ENCODE data around the gene DET1.

Gene DET1

DNA sequence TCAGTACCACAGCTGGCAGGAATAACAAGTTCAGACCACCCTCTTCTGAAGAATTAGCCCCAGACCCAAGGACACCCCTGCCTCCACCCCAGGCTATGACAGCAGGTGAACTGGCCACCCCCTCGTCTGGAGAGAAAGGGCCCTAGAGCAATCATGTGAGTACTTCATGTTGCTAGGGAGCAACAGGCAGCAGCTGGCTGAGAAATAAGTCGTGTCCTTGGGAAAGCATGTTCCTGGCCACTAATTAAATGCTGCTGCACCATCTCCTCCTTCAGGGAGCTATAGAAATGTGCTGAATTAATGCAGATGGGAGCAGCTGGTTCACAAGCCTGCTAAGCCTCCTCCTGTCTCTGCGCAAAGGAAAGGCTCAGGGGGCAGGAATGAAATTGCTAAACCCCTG, 47.5 kb downstream of the DET1 start:
- H3K27ac ChIP-seq: peak overlapping the region; percentile 89
- peak overlapping the region; percentile 18 for H3K4me3 ChIP-seq (ENCODE audit: low read depth, low read length)
- peak; percentile 91 for DNase-seq
- H3K36me3 ChIP-seq: no peaks in the 10 kb centered on the region
- H3K27me3 ChIP-seq (ENCODE audit: insufficient read depth, low read depth, severe bottlenecking): no peaks in the 10 kb centered on the region
- H3K9me3 ChIP-seq (ENCODE audit: severe bottlenecking): no peaks in the 10 kb centered on the region
- TF ChIP-seq, protein P1, sequence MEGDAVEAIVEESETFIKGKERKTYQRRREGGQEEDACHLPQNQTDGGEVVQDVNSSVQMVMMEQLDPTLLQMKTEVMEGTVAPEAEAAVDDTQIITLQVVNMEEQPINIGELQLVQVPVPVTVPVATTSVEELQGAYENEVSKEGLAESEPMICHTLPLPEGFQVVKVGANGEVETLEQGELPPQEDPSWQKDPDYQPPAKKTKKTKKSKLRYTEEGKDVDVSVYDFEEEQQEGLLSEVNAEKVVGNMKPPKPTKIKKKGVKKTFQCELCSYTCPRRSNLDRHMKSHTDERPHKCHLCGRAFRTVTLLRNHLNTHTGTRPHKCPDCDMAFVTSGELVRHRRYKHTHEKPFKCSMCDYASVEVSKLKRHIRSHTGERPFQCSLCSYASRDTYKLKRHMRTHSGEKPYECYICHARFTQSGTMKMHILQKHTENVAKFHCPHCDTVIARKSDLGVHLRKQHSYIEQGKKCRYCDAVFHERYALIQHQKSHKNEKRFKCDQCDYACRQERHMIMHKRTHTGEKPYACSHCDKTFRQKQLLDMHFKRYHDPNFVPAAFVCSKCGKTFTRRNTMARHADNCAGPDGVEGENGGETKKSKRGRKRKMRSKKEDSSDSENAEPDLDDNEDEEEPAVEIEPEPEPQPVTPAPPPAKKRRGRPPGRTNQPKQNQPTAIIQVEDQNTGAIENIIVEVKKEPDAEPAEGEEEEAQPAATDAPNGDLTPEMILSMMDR (IDR thresholded peaks at IDR 0.05; ENCODE audit: low read depth, low read length): no peak

DNA sequence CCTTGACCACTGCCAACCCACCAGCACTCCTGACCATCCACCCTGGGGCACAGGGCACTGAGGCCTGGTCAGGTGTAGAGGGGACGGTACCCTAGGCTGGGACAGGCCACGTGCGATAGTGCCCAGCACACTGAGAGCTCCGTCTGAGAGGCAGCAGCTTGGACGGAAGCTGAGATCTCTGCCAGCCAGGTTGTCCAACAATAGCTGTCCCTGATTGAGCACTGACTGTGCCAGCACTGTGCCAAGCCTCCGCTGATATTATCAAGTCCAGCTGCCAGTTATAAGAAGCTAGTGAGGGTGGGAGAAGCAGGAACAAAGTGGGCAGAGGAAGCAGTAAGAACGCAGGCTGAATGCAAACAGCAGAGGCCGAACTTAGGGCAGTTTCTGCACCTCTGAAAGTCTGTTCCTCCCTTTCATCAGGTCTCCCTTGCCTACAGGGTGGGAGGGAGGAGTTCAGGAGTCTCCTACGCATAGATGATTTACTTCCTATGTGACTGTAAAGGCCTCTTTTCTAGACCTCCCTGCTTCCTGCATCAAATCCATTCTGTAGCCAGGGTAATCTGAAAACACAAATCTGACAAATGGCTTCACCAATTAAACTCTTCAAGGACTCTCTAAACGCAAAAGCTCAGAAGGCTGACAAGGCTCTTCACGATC, 49.2 kb downstream of the DET1 start:
- TF ChIP-seq, protein P1 (IDR thresholded peaks at IDR 0.05; ENCODE audit: low read depth, low read length): no peak
- Histone ChIP-seq H3K27me3 (ENCODE audit: insufficient read depth, low read depth, severe bottlenecking) (no peaks in the 10 kb centered on the region), H3K27ac (peak overlapping the region; percentile 89), H3K9me3 (ENCODE audit: severe bottlenecking) (no peaks in the 10 kb centered on the region), H3K36me3 (no peaks in the 10 kb centered on the region), H3K4me3 (ENCODE audit: low read depth, low read length) (no peak overlapping the region)
- no peak for DNase-seq

DNA sequence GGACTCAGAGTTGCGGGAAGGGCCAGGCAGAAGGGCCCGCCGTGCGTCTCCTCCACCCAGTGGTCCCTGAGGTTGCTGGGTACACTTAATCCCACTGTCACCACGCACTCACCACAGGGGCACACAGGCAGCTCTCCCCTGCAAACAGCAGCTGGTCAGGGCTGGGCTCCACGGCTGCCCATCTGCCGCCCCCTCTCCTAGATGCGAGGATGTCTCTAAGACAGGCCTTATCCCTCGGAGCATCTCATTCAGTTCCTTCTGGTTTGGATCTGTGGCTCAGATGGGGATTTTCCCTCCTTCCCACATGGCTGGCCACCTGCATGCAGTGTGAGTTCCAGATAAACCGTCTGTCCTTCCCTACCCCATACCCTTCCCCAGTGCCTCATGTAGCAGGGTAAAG, 52.6 kb downstream of the DET1 start:
- H3K9me3 ChIP-seq (ENCODE audit: severe bottlenecking): no peaks in the 10 kb centered on the region
- peak overlapping the region; percentile 3 for H3K4me3 ChIP-seq (ENCODE audit: low read depth, low read length)
- DNase-seq: peak; percentile 96
- peak overlapping the region; percentile 89 for H3K27ac ChIP-seq
- TF ChIP-seq, protein P1 (IDR thresholded peaks at IDR 0.05; ENCODE audit: low read depth, low read length): no peak
- H3K36me3 ChIP-seq: no peaks in the 10 kb centered on the region
- no peaks in the 10 kb centered on the region for H3K27me3 ChIP-seq (ENCODE audit: insufficient read depth, low read depth, severe bottlenecking)

DNA sequence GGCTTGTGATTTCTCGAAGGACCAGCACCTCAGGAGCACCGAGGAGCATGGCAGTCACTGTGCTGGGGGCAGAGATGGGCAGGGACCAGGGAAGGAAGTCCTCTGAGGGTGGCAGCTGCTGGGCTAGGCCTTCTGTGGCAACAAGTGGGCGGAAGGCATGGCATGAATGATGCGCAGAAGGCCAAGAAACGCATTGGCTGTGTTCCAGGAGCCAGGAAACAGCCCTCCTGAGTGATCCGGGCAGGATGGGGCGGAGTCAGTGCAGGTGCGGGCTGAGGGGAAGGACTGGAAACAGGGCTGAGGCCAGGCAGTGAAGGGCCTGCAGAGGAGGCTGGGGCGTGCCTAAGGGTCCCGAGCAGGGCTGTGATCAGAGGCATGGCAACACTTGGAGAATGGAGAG, 55.3 kb downstream of the DET1 start:
- DNase-seq: no peak
- no peaks in the 10 kb centered on the region for H3K9me3 ChIP-seq (ENCODE audit: severe bottlenecking)
- peak overlapping the region; percentile 89 for H3K27ac ChIP-seq
- H3K36me3 ChIP-seq: no peaks in the 10 kb centered on the region
- H3K4me3 ChIP-seq (ENCODE audit: low read depth, low read length): no peak overlapping the region
- H3K27me3 ChIP-seq (ENCODE audit: insufficient read depth, low read depth, severe bottlenecking): no peaks in the 10 kb centered on the region
- TF ChIP-seq, protein P1 (IDR thresholded peaks at IDR 0.05; ENCODE audit: low read depth, low read length): no peak

DNA sequence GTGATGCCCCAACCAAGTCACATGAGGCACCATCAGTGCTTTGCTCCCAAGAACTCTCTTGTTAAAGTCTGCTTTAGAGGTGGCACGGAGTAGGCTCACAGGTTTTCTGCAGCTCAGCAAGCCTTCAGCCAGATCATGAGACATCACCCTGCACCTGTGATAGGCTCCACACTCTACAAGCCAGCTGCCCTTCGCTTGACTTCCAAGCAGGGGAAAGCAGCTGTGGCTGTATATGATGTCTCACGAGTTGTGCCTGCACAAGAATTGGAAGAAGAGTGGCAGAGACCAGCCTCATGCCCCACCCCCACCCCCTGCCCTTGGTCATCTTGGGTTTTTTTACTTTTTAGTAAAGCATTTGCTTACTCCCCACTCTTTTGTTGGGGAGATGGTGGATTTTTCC, 56.4 kb downstream of the DET1 start:
- no peaks in the 10 kb centered on the region for H3K36me3 ChIP-seq
- no peaks in the 10 kb centered on the region for H3K27me3 ChIP-seq (ENCODE audit: insufficient read depth, low read depth, severe bottlenecking)
- TF ChIP-seq, protein P1 (IDR thresholded peaks at IDR 0.05; ENCODE audit: low read depth, low read length): no peak

DNA sequence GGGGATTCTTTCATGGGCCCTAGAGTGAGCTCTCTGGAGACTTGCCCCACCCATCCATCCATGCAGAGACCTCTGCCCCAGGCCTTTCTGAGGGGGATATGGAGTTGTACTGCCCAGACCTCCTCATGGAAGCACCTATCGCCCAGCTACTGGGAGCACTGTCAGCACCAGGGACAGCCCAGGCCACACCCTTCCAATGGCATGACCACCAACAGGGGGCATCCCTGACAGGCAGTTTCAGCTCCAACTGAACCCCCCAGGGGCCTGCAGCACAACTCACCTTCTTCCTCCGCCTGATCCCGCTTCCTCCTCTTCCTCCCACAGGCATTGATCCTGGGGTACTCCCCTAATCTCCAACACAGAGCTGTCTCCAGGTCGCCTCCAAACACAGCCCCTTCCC, 57.2 kb downstream of the DET1 start:
- Histone ChIP-seq H3K27ac (peak overlapping the region; percentile 6; the same call in 1 of the 2 replicates), H3K36me3 (no peaks in the 10 kb centered on the region), H3K9me3 (ENCODE audit: severe bottlenecking) (no peaks in the 10 kb centered on the region), H3K27me3 (ENCODE audit: insufficient read depth, low read depth, severe bottlenecking) (no peaks in the 10 kb centered on the region), H3K4me3 (ENCODE audit: low read depth, low read length) (no peak overlapping the region)
- no peak for DNase-seq
- TF ChIP-seq, protein P1 (IDR thresholded peaks at IDR 0.05; ENCODE audit: low read depth, low read length): peak; percentile 53

More for the DNA sequence above, 56.4 kb downstream of the DET1 start:
- Histone ChIP-seq H3K4me3 (ENCODE audit: low read depth, low read length) (no peak overlapping the region), H3K27ac (no peak overlapping the region), H3K9me3 (ENCODE audit: severe bottlenecking) (no peaks in the 10 kb centered on the region)
- DNase-seq: no peak
